PC-3 (cell line): ENCODE measurements around the gene P3H3.

Experiments
- CTCF ChIP-seq: fragments of 300-600 bp; sonication (generic); conservative IDR thresholded peaks from 2 replicates; pipeline ENCODE4 v1.5.1; 2017; ENCODE audit warnings: antibody characterized with exemption, low read depth, mild to moderate bottlenecking, low read length
- EZH2 ChIP-seq: fragments of 300-600 bp; sonication (generic); IDR thresholded peaks from one replicate; pipeline ENCODE4 v1.6.1; 2017; ENCODE audit warnings: antibody characterized with exemption, mild to moderate bottlenecking, low read length; ENCODE audit not compliant: unreplicated experiment

DNA sequence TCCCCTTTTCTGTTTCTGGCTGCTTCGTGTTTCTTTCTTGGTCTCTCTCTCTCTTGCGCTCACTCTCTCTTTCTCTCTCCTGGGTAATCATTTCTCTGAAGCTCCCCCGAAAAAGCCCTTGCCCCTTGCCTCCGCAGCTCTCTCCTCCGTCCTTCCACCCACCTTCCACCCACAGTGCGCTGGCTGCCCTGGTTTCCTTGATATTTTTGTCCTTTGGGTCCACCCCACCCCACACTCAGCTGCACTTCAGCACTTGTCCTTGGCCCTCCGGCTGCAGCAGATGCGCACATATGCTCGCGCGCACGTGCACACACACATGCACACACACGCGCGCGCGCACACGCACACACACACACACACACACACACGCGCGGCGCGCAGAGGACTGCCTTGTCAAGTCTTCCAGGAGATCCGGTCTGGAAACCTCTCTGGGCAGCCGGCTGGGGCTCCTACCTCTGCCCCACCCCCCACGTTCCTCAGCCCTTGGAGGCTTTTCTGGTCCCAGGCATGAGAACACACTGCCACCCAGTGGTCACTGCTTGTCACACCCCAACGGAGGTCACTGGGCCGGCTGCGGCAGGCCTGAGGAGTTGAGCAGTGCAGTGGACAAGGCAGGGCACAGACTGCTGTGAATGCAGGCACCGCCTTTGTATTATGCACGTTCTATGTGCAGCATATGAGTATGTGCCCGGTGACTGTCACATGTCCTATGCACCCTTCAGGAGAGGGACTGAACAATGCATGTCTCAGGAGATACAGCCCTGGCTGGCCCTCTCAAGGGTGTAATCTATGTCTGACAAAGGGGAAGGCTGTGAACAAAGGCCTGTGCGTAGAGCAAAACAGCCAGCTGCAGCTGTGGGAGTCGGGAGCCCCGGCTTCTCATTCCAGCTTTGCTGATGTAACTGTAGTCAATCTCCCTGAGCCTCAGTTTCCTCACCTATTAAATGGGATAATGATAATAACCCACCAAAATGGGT, 49.3 kb upstream of the P3H3 start:
- TF ChIP-seq CTCF (peak; percentile 87), EZH2 (no peak)
